Stimulated activated CD4-positive, alpha-beta T cell treated with anti-CD3 and anti-CD28 coated beads, Interleukin-4, amount 100 ng/mL, for 1 hour (primary cell): ENCODE measurements around the gene KIT.
A peak's percentile ranks its signal among the peaks of the same experiment; 100 is the strongest.

ENCODE experiments used
- DNase-seq: peaks from one replicate; pipeline ENCODE4 v3.0.0-alpha.2; 2020

KIT gene

GRCh38 chr4:54661686-54662085 is 3.9 kb downstream of the KIT start:
- no peak for DNase-seq

- DNase-seq: no peak
These were observed 4.4 kb downstream of the KIT start for GRCh38 chr4:54662123-54662522.

- no peak for DNase-seq
These were observed 5.3 kb downstream of the KIT start for GRCh38 chr4:54662901-54663585.

GRCh38 chr4:54664400-54664799 is 6.6 kb downstream of the KIT start:
- DNase-seq: no peak

- DNase-seq: no peak
These were observed 10.4 kb downstream of the KIT start for GRCh38 chr4:54668014-54668611.

- no peak for DNase-seq
These were observed 12.1 kb downstream of the KIT start for GRCh38 chr4:54669831-54670230.

GRCh38 chr4:54675721-54676461 is 18.1 kb downstream of the KIT start:
- DNase-seq: no peak

GRCh38 chr4:54676658-54677057 is 18.9 kb downstream of the KIT start:
- DNase-seq: no peak

- no peak for DNase-seq
These were observed 19.7 kb downstream of the KIT start for GRCh38 chr4:54677416-54677815.

- no peak for DNase-seq
These were observed 20.3 kb downstream of the KIT start for GRCh38 chr4:54677853-54678650.

GRCh38 chr4:54678826-54679225 is 21.1 kb downstream of the KIT start:
- no peak for DNase-seq

- DNase-seq: no peak
These were observed 22.1 kb downstream of the KIT start for GRCh38 chr4:54679813-54680212.

GRCh38 chr4:54683616-54684346 is 26.0 kb downstream of the KIT start:
- DNase-seq: peak; percentile 42

GRCh38 chr4:54685810-54686209 is 28.1 kb downstream of the KIT start:
- no peak for DNase-seq

- no peak for DNase-seq
These were observed 30.4 kb downstream of the KIT start for GRCh38 chr4:54687887-54688841.

GRCh38 chr4:54695337-54695736 is 37.6 kb downstream of the KIT start:
- no peak for DNase-seq

GRCh38 chr4:54695788-54696187 is 38.0 kb downstream of the KIT start:
- no peak for DNase-seq

- no peak for DNase-seq
These were observed 38.9 kb downstream of the KIT start for GRCh38 chr4:54696649-54697048.

GRCh38 chr4:54700986-54701385 is 43.2 kb downstream of the KIT start:
- DNase-seq: no peak

GRCh38 chr4:54703182-54703581 is 45.4 kb downstream of the KIT start:
- no peak for DNase-seq

GRCh38 chr4:54707406-54707805 is 49.6 kb downstream of the KIT start:
- no peak for DNase-seq
